Lower leg skin (tissue), 4 donors: Measurements from ENCODE around the gene SEC31A. TPM values are rescaled to one million over a fixed set of nuclear protein-coding genes. Genes with fewer than 3 reads are reported as not detected.
"Not testable (repeated sequence)": the region's sequence is repeated elsewhere in the genome, so short reads cannot be mapped to it uniquely, and the experiment has no call there.

Source experiments
- DNase-seq, 2 donors: peaks; one replicate each; pipeline ENCODE4 v3.0.0-alpha.2; 2019; ENCODE audit warnings: low spot score in 2 of 2
- H3K4me3 ChIP-seq: fragments of 200-600 bp; sonication (generic); 2 replicates; pipeline ENCODE4 v1.5.1; 2017; ENCODE audit warnings: mild to moderate bottlenecking, low read depth; ENCODE audit not compliant: poor library complexity, severe bottlenecking
- CTCF ChIP-seq, 3 donors: fragments of 450-650 bp; IDR thresholded peaks; one replicate each; pipeline ENCODE4 v1.5.1; 2016; ENCODE audit warnings: antibody characterized with exemption in 3 of 3, mild to moderate bottlenecking in 3 of 3, moderate library complexity in 2 of 3
- POLR2A ChIP-seq, 2 donors: fragments of 450-650 bp; IDR thresholded peaks; one replicate each; pipeline ENCODE4 v1.6.1; 2016 to 2017; ENCODE audit warnings: antibody characterized with exemption in 2 of 2, mild to moderate bottlenecking in 1 of 2, moderate library complexity in 1 of 2
- WGBS, 2 donors: methylation state at CpG; one replicate each; pipeline ENCODE4 v1.1.5; 2018; 5-methylcytosine and 5-hydroxymethylcytosine counted together
- intact Hi-C: fragments of 100-400 bp; cut with DNase I; formaldehyde crosslinking; loops from one replicate; pipeline ENCODE4 v1.15.0; 2023; ENCODE audit warnings: low total_unique reads
- total RNA-seq, 4 donors: library from RNA; depleted of rRNA; stranded (reverse); fragments of >200 nt; gene quantifications; one replicate each; pipeline ENCODE4 v1.1.0, GENCODE V29; 2016

Gene SEC31A
- total RNA-seq, 4 donors from 2014 or later, result 100 to 166 (median 118) TPM

- DNase-seq, result no peak
- H3K4me3 ChIP-seq, result no peak overlapping the region
- 85 to 86% methylated on average over 6 of the region's 6 CpGs for WGBS, 2 donors
- no peak for TF ChIP-seq POLR2A (IDR thresholded peaks at IDR 0.05)
- TF ChIP-seq CTCF (IDR thresholded peaks at IDR 0.05), result no peak
- intact Hi-C loops, result no loop called here
These were observed 26.5 kb downstream of the SEC31A start for GRCh38 chr4:82864336-82864979.

DNA sequence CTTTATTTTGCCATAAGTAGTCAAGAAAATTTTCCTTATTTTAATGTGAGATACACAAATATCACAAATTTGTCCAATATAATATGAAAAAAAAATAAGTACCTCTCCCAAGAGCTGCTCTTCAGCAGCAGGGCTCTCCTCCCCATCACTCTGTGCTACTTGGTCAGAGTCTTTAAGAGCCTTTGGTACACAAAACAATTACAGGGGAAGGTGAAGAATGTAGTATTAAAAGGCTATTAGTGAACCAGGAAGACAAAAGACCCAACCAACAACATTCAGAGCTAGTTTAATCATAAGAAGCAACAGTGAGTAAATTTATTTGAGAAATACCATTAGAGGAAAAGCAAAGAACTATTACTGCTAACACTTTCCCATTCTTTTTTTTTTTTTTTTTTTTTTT lies 29.4 kb downstream of the SEC31A start:
- TF ChIP-seq CTCF (IDR thresholded peaks at IDR 0.05) (no peak), POLR2A (IDR thresholded peaks at IDR 0.05) (no peak)
- intact Hi-C loops, result no loop called here
- DNase-seq, result no peak
- no peak overlapping the region for H3K4me3 ChIP-seq

GRCh38 chr4:82860487-82860886 lies 30.5 kb downstream of the SEC31A start:
- WGBS, 2 donors, result 94 to 99% methylated on average over 2 of the region's 2 CpGs
- DNase-seq, H3K4me3 ChIP-seq, intact Hi-C loops: not testable (repeated sequence)

DNA sequence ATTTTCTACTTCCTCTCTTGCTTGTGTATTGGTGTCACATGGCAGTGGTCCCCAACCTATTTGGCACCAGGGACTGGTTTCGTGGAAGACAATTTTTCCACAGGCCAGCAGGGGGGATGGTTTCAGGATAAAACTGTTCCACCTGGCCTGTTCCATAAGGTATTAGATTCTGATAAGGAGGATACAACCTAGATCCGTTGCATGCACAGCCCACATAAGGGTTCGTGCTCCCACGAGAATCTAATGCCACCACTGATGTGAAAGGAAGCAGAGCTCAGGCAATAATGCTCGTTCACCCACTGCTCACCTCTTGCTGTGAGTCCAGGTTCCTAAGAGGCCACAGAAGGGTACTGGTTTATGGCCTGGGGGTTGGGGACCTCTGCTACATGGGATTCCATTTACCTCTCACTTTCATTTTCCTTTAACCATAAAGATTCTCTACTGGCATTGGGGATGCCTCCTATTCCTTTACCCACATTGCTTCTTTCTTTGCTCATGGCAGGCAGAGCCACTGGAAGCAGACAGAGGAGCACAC lies 38.1 kb downstream of the SEC31A start:
- H3K4me3 ChIP-seq, result no peak overlapping the region
- WGBS, 2 donors, result 69 to 71% methylated on average over 5 of the region's 5 CpGs
- TF ChIP-seq CTCF (IDR thresholded peaks at IDR 0.05), result no peak
- no peak for TF ChIP-seq POLR2A (IDR thresholded peaks at IDR 0.05)
- intact Hi-C loops, result no loop called here
- no peak for DNase-seq

DNA sequence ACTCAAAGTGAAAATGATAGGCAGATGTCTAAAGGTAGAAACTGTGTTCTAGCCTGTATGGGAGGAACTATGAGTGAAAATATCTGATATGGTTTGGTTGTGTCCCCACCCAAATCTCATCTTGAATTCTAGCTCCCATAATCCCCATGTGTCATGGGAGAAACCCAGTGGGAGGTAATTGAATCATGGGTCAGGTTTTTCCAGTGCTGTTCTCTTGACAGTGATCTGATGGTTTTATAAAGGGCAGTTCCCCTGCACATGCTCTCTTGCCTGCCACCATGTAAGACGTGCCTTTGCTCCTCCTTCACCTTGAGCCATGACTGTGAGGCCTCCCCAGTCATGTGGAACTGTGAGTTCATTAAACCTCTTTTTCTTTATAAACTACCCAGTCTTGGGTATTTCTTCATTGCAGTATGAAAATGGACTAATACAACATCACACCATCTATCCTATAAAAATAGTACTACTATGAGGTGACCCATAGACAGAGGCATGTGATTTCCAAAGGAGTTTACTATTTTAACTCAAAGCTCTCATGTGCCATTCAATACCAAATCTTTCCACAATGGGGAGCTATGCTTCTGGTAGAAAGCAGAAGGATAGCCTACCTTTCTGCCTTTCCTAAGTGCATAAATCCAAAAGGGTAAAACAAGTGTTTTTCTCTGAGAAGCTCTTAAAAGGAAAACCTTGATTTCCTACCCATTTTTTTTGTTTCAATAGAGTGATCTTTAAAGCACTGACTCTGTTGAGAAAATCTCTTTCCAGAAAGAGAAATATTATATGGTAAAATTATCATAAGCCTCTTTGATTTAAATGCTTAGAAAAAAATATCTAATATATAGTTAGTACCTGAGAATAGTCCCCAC lies 38.8 kb downstream of the SEC31A start:
- no peak overlapping the region for H3K4me3 ChIP-seq
- intact Hi-C loops, result no loop called here
- TF ChIP-seq POLR2A (IDR thresholded peaks at IDR 0.05) (no peak), CTCF (IDR thresholded peaks at IDR 0.05) (no peak)
- WGBS, 2 donors, result 69 to 78% methylated on average over 1 of the region's 1 CpG
- DNase-seq, result no peak

DNA sequence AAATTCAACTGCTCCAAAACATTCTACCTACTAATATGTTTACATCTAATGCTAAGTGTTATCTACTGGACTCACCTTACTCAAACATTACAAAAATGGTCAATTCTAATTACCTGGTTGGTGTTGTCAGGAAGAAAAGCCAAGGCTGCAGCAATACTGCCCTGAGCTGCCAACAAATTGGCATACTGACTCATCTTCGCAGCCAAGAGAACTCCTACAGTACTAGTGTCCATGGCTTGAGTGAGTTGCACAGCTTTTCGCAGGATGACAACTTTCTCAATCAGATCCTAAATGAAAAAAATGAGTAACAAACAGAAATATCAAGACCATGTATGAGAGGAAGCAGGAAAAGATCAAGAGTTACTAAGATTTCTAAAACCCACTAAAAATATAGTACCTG lies 39.6 kb downstream of the SEC31A start:
- intact Hi-C loops, result no loop called here

More for the DNA sequence above, 39.6 kb downstream of the SEC31A start:
- WGBS, 2 donors, result 89 to 93% methylated on average over 2 of the region's 2 CpGs
- H3K4me3 ChIP-seq, result no peak overlapping the region
- no peak for DNase-seq
- no peak for TF ChIP-seq POLR2A (IDR thresholded peaks at IDR 0.05)
- no peak for TF ChIP-seq CTCF (IDR thresholded peaks at IDR 0.05)
